ENCODE measurements around the gene BTBD10. TPM values are rescaled to one million over a fixed set of nuclear protein-coding genes. Genes with fewer than 3 reads are reported as not detected.

BTBD10 gene
- total and polyA plus RNA-seq, 2 experiments from 2014 or later = 38.6 to 56.7 TPM

DNA sequence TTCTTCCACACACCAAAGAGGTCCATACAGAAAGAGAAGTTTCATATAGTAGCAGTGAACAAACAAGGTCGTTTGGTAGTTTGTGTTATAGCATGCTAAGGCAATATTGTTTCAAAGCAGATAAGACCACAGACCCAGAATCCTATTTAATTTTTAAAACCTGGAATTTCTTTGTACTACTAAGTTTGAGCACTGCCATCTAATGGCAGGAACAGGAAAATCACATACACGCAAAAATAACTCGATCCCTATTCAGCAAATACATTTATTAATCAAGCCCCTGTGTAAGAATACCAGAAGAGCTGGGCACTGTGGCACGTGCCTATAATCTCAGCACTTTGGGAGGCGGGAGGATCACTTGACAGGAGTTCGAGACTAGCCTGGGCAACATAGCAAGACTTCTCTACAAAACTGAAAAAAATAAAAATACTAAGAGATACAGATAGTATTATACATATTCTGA lies 2.9 kb upstream of the BTBD10 start:
- Histone ChIP-seq H3K4me1 (ENCODE audit: insufficient read depth) (peaks cover 13% of the 10 kb centered on the region), H2AFZ (0 out of 2 replicates have a peak overlapping the region, but pooled peaks have one; percentile 67), H4K20me1 (ENCODE audit: insufficient read depth) (no peaks in the 10 kb centered on the region), H3K4me3 (no peak overlapping the region), H3K9ac (no peak overlapping the region), H3F3A (ENCODE audit: insufficient read depth) (peaks cover 5% of the 10 kb centered on the region), H3K9me3 (ENCODE audit: low read depth) (no peaks in the 10 kb centered on the region), H3K4me2 (ENCODE audit: unreplicated experiment) (peak overlapping the region; percentile 22), H3K27ac (no peak overlapping the region), H3K9me2 (ENCODE audit: insufficient read depth) (no peaks in the 10 kb centered on the region), H3K27me3 (replicated peaks; ENCODE audit: insufficient read depth) (peaks cover 22% of the 10 kb centered on the region), H3K36me3 (ENCODE audit: low read depth) (no peaks in the 10 kb centered on the region), H3K79me2 (ENCODE audit: insufficient read depth) (peaks cover 19% of the 10 kb centered on the region)
- WGBS, 2 experiments (ENCODE audit: low coverage in 1 of 2, low lambda C conversion rate in 2 of 2, missing lambda C conversion rate in 2 of 2) = 1% methylated on average over 6 of the region's 6 CpGs
- TF ChIP-seq EZH2 (IDR thresholded peaks at IDR 0.05; ENCODE audit: insufficient read depth, poor library complexity, severe bottlenecking) = no peak
- no peak for TF ChIP-seq EZH2phosphoT487 (IDR thresholded peaks at IDR 0.05; ENCODE audit: insufficient read depth, low read depth)
- in situ Hi-C loops (cut with MboI) = no loop called here
- DNase-seq = peak; percentile 54

DNA sequence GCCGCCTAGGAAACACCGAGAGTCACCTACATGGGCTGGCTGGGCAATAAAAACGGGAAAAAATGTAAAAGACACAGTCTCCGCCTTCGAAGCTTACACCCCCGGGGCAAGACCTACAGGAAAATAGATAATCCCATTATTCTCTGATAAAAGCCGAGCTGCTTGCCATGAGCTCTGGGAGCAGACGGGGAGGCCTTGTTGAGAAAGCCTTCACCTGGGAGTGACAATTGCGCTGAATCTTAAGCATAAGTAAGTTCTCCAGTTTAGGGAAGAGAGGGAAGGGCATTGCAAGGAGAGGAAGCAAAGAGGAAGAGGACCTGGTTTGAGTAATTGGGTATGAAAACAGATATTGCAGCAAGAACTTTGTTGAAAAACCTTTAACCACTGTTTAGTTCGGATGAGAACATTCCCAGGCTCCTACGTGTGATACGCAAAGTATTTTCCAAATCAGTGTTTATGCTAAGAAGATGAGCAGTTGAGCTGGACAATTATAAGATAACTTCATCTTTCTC lies 813 bp upstream of the BTBD10 start:
- Histone ChIP-seq H3K27me3 (replicated peaks; ENCODE audit: insufficient read depth) (peaks cover 4% of the 10 kb centered on the region; the same call in 1 of the 2 replicates), H3K36me3 (ENCODE audit: low read depth) (no peaks in the 10 kb centered on the region), H3K79me2 (ENCODE audit: insufficient read depth) (peaks cover 38% of the 10 kb centered on the region), H3K9me3 (ENCODE audit: low read depth) (no peaks in the 10 kb centered on the region), H3K4me3 (peak overlapping the region; percentile 92), H2AFZ (peak overlapping the region; percentile 97), H3K27ac (peak overlapping the region; percentile 64), H3K9me2 (ENCODE audit: insufficient read depth) (no peaks in the 10 kb centered on the region), H4K20me1 (ENCODE audit: insufficient read depth) (no peaks in the 10 kb centered on the region), H3K9ac (peak overlapping the region; percentile 87), H3F3A (ENCODE audit: insufficient read depth) (peaks cover 5% of the 10 kb centered on the region), H3K4me2 (ENCODE audit: unreplicated experiment) (peak overlapping the region; percentile 90), H3K4me1 (ENCODE audit: insufficient read depth) (peaks cover 13% of the 10 kb centered on the region)
- WGBS, 2 experiments (ENCODE audit: low coverage in 1 of 2, low lambda C conversion rate in 2 of 2, missing lambda C conversion rate in 2 of 2) = 31 to 35% methylated on average over 12 of the region's 12 CpGs
- in situ Hi-C loops (cut with MboI) = no loop called here
- no peak for TF ChIP-seq EZH2 (IDR thresholded peaks at IDR 0.05; ENCODE audit: insufficient read depth, poor library complexity, severe bottlenecking)
- no peak for TF ChIP-seq EZH2phosphoT487 (IDR thresholded peaks at IDR 0.05; ENCODE audit: insufficient read depth, low read depth)
- DNase-seq = no peak

DNA sequence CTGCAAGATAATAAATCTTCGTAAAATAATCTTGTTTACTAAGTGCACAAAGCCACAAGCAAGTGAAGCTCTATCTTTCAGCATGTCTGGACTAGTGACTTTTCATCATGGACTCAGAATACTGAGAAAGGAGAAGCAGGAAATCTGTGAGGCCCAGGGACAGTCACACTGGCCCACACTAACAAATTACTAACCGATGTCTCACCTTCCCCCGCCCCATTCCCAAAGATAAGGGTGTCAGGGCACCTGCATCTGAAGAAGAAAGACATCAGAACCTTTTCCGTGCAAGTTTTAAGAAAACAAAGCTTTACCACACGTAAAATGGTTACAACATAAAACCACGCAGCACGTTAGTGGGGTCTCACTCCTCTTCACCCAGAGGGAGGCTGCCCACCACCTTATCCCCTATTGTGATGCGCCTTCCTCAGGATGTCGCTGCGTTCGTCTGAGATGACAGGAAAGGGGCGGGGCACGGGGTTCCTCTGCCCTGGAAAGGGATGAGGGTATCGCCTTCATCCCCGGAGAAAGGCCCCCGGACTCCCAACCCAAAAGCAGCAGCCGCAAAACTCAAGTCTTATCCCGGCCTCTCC lies 616 bp downstream of the BTBD10 start:
- Histone ChIP-seq H3K4me3 (peak overlapping the region; percentile 92), H3K9me2 (ENCODE audit: insufficient read depth) (no peaks in the 10 kb centered on the region), H4K20me1 (ENCODE audit: insufficient read depth) (no peaks in the 10 kb centered on the region), H3K4me1 (ENCODE audit: insufficient read depth) (peaks cover 13% of the 10 kb centered on the region), H3K4me2 (ENCODE audit: unreplicated experiment) (peak overlapping the region; percentile 89), H3K79me2 (ENCODE audit: insufficient read depth) (peaks cover 53% of the 10 kb centered on the region), H3K9ac (peak overlapping the region; percentile 87), H3K36me3 (ENCODE audit: low read depth) (no peaks in the 10 kb centered on the region), H3F3A (ENCODE audit: insufficient read depth) (peaks cover 5% of the 10 kb centered on the region), H2AFZ (peak overlapping the region; percentile 97), H3K27ac (peak overlapping the region; percentile 64), H3K27me3 (replicated peaks; ENCODE audit: insufficient read depth) (no peaks in the 10 kb centered on the region), H3K9me3 (ENCODE audit: low read depth) (no peaks in the 10 kb centered on the region)
- TF ChIP-seq EZH2 (IDR thresholded peaks at IDR 0.05; ENCODE audit: insufficient read depth, poor library complexity, severe bottlenecking) (no peak), EZH2phosphoT487 (IDR thresholded peaks at IDR 0.05; ENCODE audit: insufficient read depth, low read depth) (no peak)
- peak; percentile 70 for DNase-seq
- WGBS, 2 experiments (ENCODE audit: low coverage in 1 of 2, low lambda C conversion rate in 2 of 2, missing lambda C conversion rate in 2 of 2) = 4% methylated on average over 17 to 18 of the region's 18 CpGs
- in situ Hi-C loops (cut with MboI) = no loop called here

DNA sequence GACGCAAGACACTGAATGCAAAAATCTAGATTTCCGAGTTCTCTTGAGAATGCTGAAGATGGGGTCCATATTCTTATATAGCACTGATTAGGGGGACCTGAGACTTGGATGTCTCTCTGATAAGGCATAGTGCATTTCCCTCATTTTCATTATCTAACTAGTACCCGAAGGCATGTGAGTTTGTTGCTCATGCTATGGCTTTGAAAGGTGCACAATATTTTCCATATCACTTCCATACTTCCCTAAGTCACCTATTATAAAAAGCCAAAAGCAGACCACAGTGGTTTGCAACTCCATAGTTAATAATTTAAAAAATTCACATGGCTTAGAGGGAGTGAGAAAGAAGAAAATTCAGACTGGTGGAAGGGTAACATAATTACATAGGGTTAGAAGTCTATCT lies 1.7 kb downstream of the BTBD10 start:
- Histone ChIP-seq H3K79me2 (ENCODE audit: insufficient read depth) (peaks cover 64% of the 10 kb centered on the region), H3K36me3 (ENCODE audit: low read depth) (no peaks in the 10 kb centered on the region), H2AFZ (no peak overlapping the region), H3F3A (ENCODE audit: insufficient read depth) (peaks cover 5% of the 10 kb centered on the region), H4K20me1 (ENCODE audit: insufficient read depth) (no peaks in the 10 kb centered on the region), H3K9me2 (ENCODE audit: insufficient read depth) (no peaks in the 10 kb centered on the region), H3K27me3 (replicated peaks; ENCODE audit: insufficient read depth) (no peaks in the 10 kb centered on the region), H3K9me3 (ENCODE audit: low read depth) (no peaks in the 10 kb centered on the region), H3K4me1 (ENCODE audit: insufficient read depth) (peaks cover 13% of the 10 kb centered on the region), H3K27ac (no peak overlapping the region), H3K9ac (peak overlapping the region; percentile 87), H3K4me3 (peak overlapping the region; percentile 92), H3K4me2 (ENCODE audit: unreplicated experiment) (peak overlapping the region; percentile 89)
- WGBS, 2 experiments (ENCODE audit: low coverage in 1 of 2, low lambda C conversion rate in 2 of 2, missing lambda C conversion rate in 2 of 2) = 69 to 73% methylated on average over 3 of the region's 3 CpGs
- DNase-seq = no peak
- in situ Hi-C loops (cut with MboI) = no loop called here
- TF ChIP-seq EZH2 (IDR thresholded peaks at IDR 0.05; ENCODE audit: insufficient read depth, poor library complexity, severe bottlenecking) (no peak), EZH2phosphoT487 (IDR thresholded peaks at IDR 0.05; ENCODE audit: insufficient read depth, low read depth) (no peak)

Data from GM23248 (cell line).